GM19099 (cell line): Measurements from ENCODE around the gene PLEKHM2.

Experiments used
- POLR2A ChIP-seq: IDR thresholded peaks from 3 replicates; pipeline ENCODE4 v1.6.1; 2011; ENCODE audit warnings: low read depth; ENCODE audit not compliant: insufficient read length; ENCODE audit errors: extremely low read depth

Gene PLEKHM2

GRCh38 chr1:15684042-15684461 is at the start of gene PLEKHM2:
Gene PLEKHM2 (plus strand): TSS chr1:15684320. CDS start chr1:15684559, 239 bp downstream.
- TF ChIP-seq POLR2A, result peak; percentile 77

DNA sequence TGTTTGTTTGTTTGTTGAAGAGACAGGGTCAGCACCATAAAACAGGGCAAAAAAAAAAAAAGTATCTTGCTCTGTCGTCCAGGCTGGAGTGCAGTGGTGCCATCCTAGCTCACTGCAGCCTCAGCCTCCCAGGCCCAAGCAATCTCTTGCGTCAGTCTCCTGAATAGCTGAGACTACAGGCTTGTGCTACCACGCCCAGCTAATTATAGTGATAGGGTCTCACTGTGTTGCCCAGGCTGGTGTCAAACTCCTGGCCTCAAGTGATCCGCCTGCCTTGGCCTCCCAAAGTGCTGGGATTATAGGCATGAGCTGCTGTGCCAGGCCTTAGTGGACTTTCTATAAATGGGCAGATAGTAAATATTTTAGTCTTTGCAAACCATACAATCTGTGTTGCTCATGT is 47.7 kb upstream of the PLEKHM2 start:
- no peak for TF ChIP-seq POLR2A

GRCh38 chr1:15637826-15638225 is 46.3 kb upstream of the PLEKHM2 start:
- no peak for TF ChIP-seq POLR2A

- TF ChIP-seq POLR2A, result no peak
Observed at GRCh38 chr1:15639262-15639661, 44.9 kb upstream of the PLEKHM2 start.

DNA sequence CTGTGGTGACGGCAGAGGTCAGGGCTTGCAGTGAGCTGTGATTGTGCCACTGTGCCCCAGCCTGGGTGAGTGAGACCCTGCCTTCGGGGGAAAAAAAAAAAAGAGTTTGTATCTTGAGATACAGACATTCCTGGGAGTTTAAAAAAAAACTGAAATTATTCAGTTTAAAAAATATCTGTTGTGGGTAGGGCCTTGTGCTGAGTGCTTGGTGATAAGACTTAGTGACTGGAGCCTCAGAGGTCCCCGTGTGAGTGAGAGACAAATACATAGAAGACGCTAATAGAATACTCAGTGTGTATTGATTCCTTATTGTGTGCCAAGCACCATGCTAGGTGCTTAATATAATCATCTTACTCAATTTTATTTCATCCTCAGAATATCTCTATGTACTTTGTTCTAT is 44.2 kb upstream of the PLEKHM2 start:
- no peak for TF ChIP-seq POLR2A

DNA sequence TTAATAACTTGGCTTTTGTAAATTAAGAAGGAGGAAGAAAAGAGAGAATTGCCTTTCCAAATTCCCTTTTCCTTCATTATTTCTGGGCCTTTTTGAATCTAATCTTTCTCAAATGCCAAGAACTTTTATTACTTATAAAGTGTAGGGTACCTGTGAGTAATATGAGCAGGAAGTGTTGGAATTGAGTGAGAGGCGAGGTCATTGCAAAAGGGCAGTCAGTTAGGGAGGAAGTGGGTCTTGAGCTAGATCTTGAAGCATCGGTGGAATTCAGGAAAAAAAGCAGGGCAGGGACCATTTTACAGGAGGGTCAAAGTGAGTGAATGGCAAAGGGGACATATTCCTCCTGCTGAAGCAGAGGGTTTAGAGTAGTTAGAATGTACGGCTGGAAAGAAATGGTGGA is 43.5 kb upstream of the PLEKHM2 start:
- TF ChIP-seq POLR2A, result no peak

DNA sequence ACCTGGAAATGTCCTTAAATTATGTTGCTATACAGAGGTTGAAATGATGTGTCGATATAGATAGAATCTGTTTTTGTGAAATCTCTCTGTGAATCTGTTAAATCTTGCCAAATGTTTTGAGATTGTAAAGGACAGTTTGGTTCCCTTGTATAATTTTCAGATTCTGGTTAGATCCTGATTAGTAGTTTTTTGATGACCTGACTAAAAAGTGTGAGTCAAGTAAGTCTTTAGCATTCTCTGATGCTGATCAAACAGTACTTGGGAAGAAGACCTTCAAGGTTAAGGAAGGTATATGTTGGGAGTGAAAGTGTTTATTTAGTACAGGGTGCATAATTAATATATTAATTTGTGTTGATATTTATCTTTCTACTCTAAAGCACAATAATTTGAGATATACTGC is 34.2 kb upstream of the PLEKHM2 start:
- TF ChIP-seq POLR2A, result no peak

GRCh38 chr1:15650433-15650832 is 33.7 kb upstream of the PLEKHM2 start:
- no peak for TF ChIP-seq POLR2A

DNA sequence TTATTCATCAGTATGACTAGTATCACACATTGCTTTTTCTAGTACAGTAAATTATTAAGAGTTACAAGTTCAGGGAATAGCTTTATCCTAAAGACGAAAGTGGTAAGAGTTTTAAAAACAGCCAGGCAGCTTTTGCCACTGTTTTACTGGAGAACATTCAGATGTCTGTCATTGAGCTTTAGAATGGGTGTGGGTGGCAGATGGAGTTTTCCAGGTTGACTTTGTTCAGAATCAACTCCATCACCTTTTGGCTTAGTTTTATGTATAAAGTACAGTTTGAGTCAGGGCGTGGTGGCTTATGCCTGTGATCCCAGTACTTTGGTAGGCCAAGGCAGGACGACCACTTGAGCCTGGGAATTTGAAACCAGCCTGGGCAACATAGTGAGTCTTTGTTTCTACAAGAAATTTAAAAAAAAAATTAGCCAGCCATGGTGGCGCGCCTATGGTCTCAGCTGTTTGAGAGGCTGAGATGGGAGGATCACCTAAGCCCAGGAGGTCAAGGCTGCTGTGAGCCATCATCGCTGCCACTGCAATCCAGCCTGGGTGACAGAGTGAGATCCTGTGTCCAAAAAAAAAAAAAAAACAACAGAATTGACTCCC is 29.9 kb upstream of the PLEKHM2 start:
- TF ChIP-seq POLR2A, result no peak

GRCh38 chr1:15656464-15656863 is 27.7 kb upstream of the PLEKHM2 start:
- no peak for TF ChIP-seq POLR2A

DNA sequence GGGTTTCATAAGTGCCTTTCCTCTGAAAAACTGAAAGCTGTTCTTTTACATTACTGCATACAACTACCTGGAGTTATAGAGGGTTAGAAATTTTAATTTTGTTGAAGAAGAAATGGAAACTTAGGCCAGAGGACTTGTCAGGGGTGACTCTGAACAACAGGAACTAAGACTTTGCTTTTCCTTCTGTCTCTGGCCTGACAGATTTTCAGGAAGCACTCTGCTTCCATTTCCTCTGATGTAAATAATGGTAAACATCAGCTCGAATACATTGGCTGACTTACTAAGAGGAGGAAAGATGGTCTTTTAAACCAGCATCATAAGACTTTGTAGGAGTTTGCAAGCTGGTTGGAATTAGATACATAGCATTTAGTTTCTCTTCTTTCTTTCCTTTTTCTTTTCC is 27.1 kb upstream of the PLEKHM2 start:
- TF ChIP-seq POLR2A, result no peak

DNA sequence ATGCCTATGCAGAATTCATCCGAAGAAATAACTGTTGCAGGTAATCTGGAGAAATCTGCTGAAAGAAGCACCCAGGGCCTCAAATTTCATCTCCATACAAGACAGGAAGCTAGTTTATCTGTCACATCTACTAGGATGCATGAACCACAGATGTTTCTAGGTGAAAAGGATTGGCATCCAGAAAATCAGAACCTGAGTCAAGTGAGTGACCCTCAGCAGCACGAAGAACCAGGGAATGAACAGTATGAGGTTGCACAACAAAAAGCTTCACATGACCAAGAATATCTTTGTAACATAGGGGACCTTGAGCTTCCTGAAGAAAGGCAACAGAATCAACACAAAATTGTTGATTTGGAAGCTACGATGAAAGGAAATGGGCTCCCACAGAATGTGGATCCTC is 24.0 kb upstream of the PLEKHM2 start:
- no peak for TF ChIP-seq POLR2A

- TF ChIP-seq POLR2A, result no peak
Observed at GRCh38 chr1:15662477-15662876, 21.6 kb upstream of the PLEKHM2 start.

DNA sequence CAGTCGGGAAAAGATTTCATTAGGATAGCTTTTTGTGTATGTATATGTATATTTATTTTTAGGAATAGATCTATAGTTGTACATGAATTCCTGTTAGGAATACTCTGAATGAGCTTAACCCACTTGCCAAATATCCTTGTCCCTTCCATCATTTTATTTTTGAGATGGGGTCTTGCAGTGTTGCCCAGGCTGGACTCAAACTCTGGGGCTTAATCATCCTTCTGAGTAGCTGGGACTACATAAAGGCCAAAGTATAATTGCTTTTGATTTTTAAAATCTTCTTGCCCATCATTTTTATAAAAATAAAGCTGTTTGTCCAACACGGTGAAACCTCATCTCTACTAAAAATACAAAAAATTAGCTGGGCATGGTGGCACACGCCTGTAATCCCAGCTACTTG is 20.2 kb upstream of the PLEKHM2 start:
- no peak for TF ChIP-seq POLR2A

DNA sequence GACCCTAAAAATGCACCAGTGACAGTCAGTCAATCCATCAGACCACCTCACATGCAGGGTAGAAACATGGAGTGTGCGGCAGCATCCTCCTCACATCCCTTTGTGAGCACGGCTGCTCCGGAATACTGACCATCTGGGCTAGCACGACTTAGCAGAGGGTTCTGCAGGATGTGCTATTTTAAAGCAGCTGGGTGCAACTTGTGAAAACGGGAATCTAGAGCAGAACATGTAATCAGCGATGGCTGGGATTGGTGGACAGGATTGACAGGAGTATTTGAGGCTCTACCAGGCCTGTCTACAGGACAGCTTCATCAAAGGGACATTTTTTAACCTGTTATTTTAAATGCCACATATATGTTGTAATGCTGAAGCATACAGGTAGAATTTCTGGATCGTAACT is 16.8 kb upstream of the PLEKHM2 start:
- TF ChIP-seq POLR2A, result no peak

DNA sequence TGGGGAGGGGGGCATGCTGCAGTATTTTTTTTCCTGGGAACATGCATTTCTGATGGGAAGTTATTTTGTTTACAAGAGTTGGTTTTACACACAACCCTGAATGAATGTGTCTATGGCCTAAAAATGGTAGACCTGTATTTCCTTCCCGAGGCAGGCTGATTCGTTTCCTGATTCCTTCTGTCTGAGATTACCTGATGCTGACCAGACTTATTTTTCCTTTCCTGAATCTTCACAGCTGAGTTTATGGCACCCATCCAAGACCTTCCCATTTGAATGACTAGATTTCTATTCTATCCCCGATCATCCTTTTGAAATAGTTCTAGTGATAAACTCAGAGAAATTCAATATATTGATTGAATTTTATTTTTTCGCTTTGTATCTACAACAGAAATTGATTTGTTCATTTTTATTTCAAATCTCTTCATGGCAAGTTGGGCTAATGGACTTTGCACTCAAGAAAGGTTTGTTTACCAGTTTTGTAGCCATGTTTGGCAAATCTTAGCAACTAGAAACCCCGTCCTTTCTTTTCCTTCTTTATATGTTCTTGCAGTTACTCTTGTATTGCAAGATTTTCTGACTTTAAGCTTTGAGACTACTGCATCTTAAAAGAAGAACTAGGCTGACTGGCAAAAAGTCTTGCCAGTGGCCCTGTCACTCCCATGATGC is 15.9 kb upstream of the PLEKHM2 start:
- no peak for TF ChIP-seq POLR2A

DNA sequence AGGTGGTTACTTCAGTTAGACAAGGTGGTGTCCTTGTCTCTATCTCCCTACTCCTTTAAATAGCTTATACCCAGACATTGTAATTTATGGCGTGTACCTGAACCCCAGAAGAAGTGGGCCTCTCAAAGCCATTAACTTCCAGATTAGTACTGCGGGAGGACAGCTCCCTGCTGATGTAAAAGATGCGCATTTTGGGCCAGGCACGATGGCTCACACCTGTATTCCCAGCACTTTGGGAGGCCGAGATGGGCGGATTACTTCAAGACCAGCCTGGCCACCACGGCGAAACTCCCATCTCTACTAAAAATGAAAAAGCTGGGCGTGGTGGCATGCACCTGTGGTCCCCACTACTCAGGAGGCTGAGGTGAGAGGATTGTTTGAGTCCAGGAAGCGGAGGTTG is 15.0 kb upstream of the PLEKHM2 start:
- TF ChIP-seq POLR2A, result no peak
